AML-193 (cell line): ENCODE data around the gene NQO2.
A peak's percentile ranks its signal among the peaks of the same experiment; 100 is the strongest.

Experiments used
- DNase-seq, 2 experiments: peaks; one replicate each; lab custom pipeline; 2025; lab: John Stamatoyannopoulos, UW

The NQO2 gene, protein sequence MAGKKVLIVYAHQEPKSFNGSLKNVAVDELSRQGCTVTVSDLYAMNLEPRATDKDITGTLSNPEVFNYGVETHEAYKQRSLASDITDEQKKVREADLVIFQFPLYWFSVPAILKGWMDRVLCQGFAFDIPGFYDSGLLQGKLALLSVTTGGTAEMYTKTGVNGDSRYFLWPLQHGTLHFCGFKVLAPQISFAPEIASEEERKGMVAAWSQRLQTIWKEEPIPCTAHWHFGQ

DNA sequence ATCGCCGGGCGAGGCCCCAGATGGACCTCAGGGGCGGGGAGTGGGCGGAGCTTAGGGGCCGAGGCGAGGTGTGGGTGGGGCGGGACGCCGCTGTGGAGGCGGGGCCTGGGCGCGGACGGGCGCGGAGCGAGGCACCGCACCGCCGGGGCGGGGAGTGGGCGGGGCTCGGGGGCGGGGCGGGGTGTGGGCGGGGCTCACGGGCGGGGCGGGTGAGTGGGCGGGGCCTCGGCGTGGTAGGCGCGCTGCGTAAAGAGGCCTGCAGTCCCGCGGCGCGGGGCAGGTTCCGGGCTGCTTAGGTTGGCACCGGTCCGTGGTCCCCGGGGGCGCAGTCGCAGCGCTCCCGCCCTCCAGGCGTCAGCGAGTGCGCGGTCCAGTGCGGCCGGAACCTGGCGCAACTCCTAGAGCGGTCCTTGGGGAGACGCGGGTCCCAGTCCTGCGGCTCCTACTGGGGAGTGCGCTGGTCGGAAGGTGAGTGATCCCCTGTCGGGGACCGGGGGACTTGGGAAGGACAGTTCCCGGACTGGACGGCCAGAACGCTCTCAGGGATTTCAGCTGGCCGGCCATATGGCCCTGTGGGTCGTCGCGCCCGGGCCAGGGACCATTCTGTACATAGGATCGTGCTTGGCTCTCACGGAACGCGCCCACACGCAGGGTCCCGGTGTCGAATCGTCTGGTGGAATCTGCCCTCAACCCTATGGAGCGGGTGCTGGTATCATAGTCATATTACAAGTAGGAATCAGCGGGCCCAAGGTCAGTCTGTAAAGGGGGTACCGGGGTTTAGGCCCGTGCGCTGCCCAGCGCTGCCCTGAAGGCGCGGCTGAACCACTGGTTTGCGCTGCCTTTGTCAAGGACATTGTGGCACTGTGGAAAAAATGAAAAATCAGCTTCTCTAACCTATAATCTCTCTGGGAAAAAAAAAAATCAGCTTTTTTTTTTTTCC lies at the start of gene NQO2:
Gene NQO2 (plus strand): TSS at position 277 of the 940 bp plus-strand sequence. CDS start 6,659 bp downstream, outside the sequence.
- peak; percentile 78 to 89 for DNase-seq

DNA sequence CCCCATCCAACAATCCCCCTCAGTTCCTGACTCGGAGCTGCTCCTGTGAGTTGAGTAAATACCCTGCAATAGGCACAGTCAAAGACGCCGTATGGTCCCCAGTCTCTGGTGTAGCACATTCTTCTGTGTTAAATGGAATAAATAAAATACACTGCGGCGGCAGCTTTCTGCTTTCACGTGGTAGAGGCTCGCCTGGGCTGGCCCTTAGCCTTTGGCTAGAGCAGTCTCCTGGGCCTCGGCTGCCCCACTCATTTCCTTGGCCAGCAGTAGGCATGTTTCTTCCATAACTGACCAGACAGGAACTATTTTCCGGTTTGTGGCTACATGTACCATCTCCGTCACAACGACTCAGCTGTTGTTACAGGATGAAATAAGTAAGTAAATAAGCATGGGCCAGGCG lies 49.0 kb upstream of the NQO2 start:
- DNase-seq = no peak

DNA sequence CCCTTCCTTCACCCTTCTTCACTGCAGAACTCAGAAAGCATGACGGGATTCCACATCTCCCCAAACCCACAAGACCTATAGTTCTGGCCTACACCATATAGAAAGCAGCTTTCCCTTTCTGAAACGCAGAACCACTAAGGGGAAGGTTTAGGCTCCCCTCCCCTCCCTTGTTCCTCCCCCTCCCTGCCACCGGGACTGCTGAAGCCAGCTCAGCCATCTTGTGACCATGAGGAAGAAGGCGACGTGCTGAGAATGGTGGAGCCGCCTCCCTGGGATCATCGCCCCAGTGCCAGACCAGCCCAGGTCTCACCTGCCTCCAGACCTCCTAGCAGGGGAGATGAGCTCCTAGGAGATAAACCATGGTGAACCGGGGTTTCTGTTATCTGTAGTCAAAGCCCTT lies 48.0 kb upstream of the NQO2 start:
- DNase-seq = no peak

DNA sequence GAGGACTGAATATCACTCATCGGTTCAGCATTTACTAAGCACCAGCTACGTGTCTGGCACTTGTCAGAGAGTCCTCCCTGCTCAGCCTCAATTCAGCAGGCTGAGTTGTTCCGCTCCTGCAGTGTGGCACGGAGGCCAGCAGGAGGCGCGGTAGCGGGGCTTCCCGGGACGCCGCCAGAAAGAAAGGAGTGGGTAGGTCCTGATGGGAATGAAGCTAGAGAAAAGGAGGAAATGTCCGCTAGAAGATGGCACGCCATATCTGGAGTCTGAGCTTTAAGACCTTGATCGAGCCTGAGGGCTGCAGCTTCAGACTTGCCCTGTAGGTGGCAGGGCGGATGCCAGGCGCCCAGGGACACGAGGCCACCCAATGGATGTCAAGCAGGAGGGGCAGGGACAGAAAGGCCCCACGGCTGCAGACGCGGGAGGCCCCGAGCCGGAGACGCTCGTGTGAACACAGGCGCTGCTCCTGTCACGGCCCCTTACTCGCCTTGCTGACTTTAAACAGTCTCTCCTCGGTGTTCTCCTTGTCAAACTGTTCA lies 47.1 kb upstream of the NQO2 start:
- peak; percentile 92 to 93 for DNase-seq

DNA sequence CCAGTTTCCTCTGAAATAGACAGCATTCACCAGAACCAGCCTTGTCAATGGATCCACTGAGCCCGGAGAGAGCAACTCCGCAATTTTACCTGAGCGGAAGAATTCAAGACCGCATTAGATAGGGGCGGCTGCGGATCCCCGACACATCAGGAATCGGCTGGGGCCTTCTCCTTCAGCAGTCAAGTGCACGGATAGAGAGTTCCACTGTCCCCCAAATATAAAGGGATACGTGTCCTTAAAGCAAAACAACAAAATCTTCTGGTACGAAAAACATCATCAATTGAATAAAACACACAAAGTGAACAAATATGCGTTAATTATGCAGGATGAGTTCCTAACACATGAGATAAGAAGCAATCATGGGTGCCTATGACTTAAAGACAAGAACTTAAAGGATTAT lies 46.6 kb upstream of the NQO2 start:
- no peak for DNase-seq

DNA sequence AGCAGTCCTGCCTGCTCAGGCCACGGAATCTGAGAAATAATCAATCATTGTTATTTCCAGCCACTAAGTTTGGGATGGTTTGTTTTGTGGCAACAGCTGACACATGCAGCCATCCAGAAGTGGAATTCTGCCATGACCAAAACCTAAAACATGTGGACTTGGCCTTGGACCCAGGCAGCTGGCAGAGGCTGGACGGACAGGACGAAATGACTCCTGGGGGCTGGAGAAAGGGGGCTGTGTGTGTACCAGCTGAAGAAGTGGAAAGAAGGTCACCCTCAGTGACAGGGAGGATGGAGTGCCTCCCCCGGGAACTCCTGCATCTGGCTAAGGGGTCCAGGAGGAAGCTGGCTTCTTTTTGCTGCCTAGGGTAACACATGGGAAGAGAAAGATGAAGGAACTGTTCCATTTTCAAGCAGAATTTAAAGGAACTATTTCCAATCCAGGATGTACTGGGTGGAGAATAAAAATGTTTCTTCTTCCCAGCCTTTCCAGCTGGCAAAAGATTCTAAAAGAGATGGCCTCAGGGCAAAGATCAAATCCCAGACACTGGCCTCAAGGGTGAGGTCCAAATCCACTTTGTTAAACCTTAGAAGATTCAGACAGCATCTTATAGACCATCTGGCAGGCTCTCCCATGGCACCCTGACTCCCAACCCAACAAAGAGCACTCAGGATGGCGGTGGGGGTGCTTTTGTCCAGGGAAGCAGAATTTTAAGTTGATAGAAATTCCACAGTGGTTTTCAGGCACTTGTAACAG lies 42.6 kb upstream of the NQO2 start:
- no peak for DNase-seq

DNA sequence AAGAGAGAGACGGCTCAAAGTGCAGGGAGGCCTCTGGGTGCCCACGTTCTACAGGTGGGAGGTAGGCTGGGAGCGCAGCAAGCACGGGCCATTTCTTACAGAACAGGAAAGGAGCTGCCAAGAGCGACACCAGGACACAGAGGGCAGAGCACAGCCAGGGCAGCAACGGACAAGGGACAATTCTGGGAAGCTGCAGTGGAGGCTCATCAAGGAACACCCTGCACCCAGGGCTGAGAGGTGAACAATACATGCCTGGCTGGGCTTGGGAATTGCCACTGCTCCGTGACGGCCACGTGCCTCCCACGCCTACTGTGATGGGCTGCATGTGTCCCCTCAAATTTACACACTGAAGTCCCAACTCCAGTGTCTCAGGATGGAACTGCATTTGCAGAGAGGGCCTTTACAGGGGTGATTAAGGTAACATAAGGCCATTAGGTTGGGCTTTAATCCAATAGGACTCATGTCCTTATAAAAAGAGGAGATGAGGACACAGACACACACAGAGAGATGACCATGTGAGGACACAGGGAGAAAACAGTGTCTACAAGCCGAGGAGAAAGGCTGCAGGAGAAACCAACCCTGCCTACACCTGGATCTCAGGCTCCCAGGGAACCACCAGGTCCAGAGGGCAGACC lies 41.9 kb upstream of the NQO2 start:
- no peak for DNase-seq

DNA sequence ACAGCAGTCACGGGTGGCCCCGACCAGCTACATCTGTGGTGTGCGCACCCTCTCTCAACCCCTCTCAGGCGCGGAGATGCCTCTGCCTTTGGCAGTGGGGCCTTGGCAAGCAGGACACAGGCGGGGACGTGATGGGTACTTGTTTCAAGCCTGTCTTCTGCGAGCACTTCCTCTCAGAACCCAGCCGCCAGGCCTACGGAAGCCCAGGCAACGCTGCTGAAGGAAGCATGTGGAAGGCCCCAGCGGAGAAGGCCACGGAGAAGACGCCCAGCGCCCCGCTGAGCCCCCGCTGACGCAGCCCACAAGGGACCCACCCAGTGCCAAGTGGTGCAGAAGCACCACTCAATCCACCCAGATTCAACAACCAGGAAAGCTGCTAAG lies 41.4 kb upstream of the NQO2 start:
- no peak for DNase-seq

DNA sequence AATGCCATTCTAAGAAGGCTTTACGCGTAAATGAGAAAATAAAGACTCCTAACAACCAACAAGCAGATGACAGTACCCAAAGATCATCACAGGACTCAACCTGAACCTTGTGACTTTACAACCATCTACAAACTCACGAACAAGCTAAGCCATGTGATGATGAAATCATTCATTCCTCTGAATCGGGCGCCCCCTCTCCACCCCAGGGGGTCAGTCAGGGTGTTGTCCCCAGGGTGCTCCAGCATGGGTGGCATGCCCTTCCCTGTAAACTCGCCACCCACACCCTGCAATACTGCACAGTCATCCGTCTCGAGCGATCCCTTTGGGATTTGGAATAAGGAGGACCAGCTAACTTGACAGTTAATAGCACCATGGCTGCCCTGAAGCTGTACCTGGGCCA lies 40.9 kb upstream of the NQO2 start:
- no peak for DNase-seq

DNA sequence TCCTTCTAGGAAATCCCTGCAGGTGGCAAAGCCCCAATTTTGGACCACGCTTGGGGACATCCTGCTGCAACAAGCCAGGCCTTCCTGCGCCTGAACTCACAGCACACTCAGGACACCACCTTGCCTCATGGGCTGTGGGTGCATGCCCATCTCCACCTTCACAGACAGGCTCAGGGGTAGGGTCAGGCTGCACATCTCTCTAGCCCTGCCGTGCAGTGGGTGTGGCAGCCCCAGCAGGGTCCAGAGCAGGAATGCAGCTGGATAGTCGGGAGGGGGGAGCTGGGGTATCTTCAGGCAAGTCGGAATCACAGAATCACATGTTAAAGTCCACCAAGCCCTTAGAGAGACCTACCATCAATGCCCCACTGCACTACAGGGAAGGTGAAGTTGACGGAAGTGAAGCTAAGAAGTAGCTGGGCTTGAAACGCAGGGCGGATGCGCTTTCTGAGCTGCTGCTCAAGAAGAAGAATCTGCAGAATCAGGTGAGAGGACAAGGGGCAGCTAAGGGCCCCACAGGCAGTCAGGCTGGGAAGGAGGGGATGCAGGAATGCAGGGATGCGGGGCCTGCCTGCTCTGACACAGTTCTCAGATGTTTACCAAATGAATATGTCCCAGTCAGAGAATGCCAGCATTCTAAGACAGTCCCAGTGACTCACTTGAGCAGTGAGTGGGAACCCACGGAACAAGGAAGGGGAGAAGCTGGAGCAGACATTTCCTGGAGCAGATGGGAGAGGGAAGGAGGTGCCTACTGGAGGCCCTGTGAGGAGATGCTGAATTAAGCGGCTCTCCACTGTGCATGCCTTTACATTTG lies 39.6 kb upstream of the NQO2 start:
- DNase-seq = no peak

DNA sequence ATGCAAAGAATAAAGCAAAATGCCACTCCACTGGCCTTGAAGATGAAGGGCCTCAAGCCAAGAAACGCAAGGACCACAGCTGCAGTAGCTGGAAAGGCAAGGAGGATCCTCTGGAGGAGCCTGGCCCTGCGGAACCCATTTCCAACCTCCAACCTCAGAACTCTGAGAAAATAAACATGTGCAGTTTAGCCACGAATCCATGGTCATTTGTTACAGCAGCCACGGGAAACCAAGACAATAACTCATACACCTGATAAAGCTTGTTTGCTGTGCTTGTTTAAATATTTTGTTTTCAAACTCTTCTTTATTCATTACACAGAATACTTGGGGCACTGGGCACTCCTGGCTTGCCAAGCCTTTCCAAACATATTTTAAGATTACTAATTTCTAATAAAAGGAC lies 38.8 kb upstream of the NQO2 start:
- no peak for DNase-seq

DNA sequence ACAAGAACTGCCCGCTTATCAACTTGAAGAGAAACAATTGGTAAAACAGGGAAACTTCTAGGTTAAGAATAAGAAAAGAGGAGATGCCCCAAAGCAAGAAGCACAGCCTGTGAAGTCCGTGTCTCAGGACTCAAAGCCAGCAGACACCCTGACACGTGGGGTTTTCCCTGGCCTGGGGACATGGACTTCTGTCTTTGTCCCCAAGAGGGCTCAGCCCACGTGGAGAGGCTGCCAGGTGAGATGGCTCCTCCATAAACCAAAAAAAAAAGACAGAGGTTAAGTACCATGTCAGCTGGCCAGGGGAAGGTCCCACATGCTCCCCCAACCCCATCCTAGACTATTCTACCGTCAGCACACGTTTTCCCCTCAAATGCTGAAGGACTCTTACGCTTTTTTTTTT lies 38.2 kb upstream of the NQO2 start:
- DNase-seq = no peak

DNA sequence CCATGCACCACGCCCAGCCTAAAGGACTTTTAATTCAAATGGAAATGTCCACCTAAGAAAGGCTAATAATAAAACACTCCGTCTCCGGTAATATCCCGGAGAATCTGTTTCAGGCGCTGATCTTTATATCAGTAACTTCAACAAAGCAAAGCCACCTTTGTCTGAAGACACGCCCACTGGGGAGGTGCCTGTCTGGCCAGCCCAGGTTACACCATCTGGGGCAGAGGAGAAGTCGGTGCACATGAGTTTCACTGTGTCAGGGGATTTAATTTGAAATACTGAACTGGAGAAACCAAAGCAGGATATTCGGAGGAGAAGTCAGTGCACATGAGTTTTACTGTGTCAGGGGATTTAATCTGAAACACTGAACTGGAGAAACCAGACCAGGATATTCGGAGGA lies 37.7 kb upstream of the NQO2 start:
- DNase-seq = no peak

DNA sequence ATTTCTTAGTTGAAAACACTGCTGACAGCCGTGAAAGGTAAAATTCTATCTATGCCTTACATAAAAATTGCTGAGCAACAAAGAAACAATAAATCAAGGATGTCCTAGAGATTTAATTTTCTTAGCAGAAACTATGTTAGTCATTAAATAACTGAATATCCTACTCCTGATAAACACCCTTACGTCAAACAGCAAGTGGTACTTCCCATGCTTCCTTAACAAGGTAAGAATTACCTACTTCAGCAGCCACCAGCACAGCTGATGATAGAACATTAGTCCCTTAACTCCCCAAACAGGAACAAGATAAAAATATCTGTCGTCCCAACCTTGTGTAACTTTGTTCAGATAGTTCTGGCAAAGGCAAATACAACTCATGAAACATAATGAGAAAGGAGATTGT lies 37.1 kb upstream of the NQO2 start:
- DNase-seq = no peak

DNA sequence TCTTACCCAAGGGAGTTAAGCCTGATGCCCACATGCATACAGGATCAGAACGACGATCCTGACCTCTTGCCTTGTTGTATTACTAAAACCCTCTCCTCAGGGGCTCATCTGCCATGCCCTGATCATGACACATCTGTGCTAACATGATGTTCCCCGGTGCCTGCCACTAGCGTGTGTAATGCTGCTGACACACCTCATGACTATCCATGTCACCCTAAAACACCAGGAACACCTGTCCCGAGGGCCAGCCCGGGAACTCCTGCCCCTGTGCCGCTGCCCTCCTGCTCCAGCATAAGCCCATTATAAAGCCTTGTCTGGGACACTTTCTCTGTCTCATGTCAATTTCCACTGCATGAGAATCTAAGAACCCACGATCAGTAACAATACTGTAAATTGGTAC lies 35.9 kb upstream of the NQO2 start:
- no peak for DNase-seq

DNA sequence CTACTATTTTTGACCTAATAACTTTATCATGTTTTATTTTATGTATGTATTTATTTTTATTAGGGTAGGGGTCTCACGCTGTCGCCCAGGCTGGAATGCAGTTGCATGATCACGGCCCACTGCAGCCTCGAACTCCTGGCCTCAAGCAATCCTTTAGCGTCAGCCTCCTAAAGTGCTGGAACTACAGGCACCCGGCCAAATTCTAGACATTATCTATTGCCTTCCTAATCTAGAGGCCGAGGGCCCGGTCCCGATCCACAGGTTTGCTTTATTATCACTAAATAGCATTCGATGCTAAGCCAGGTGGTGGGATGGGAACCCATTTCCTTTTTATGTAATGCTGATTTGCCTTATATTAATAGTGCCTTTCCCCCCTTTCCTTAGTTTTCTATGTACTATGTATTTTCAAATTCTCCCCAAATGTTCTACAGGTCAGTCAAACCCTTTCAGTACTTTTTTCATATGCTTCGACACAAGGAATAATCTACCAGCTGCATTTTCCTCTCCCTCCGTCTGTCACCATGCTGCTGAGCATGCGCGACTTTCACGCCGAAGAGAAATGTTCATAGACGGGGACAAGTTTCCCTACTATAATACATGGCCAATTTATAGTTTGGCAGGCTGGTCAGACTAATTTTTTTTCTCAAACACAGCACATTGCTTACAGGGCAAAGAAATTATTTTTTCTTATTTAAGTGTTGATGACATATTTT lies 34.7 kb upstream of the NQO2 start:
- DNase-seq = no peak

DNA sequence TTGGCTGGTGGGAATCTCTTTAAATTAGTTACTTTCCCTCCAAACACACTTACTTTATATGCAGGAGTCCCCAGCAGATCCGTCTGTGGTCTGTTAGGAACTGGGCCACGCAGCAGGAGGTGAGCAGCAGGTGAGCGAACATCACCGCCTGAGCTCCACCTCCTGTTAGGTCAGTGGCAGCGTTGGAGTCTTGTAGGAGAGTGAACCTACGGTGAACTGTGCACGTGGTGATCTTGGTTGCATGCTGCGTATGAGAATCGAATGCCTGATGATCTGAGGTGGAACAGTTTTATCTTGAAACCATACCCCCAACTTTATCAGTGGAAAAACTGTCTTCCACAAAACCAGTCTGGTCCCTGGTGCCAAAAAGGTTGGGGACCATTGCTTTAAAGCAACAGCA lies 33.3 kb upstream of the NQO2 start:
- DNase-seq = no peak

DNA sequence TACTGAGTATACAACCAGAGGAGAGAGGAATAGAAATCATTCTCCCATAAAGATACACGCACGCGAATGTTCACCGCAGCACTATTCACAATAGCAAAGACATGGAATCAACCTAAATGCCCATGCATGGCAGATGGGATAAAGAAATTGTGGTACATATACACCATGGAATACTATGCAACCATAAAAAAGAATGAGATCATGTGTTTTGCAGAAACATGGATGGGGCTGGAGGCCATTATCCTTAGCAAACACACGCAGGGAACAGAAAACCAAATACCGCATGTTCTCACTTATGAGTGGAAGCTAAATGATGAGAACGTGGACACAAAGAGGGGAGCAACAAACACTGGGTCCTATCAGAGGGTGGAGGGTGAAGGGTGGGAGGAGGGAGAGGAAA lies 31.8 kb upstream of the NQO2 start:
- no peak for DNase-seq

DNA sequence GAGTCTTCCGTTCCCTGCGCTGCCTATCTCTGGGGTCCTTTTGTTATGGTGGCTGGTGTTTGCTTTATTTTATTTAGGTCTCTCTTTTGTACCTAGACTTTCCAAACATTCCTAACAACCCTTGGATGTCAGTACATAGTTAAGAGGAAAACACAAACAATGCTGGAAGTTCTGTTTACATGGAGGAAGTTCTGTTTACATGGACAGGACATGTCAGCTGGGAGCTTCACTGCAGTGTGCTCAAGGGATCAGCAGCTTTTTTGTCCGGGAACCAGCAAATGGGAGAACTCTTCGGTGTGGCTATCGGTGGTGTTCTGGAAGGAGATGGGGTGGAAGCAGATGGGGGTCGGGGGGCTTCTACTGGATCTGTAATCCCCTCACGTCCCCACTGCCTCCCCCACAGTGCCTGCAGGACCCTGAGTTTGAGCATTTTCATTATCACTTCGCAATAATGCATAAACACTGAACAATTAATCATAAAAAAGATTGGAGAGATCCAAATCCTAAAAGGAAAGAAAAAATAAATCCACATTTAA lies 31.0 kb upstream of the NQO2 start:
- DNase-seq = no peak

DNA sequence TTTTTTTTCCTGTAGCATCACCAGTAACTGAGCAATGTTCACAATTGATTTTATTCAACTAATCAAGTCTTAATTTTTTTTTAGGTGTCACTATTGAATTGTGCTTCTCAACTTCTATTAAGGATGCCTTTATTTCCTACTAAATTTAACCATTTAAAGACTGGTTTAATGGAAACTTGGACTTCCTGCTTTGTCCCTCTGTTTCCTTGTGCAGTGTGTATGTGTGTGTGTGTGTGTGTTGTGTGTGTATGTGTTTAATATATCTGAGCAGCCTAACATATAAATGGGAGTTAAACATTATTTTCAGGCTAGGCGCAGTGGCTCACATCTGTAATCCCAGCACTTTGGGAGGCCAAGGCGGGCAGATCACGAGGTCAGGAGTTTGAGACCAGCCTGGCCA lies 30.1 kb upstream of the NQO2 start:
- no peak for DNase-seq
